Common myeloid progenitor, CD34-positive (primary cell): ENCODE data around the gene LNX2.
"Not testable (repeated sequence)": the region's sequence is repeated elsewhere in the genome, so short reads cannot be mapped to it uniquely, and the experiment has no call there.

ENCODE experiments used
- CTCF ChIA-PET: fragments of 350-600 bp; sonication (Branson Sonifier 250); formaldehyde crosslinking; loops from one replicate; lab custom pipeline; 2021; ENCODE audit warnings: antibody characterized with exemption; lab: Charles Lee
- POLR2A ChIA-PET: fragments of 350-600 bp; sonication (Branson Sonifier 250); formaldehyde crosslinking; loops from one replicate; lab custom pipeline; 2021; ENCODE audit warnings: antibody characterized with exemption; lab: Charles Lee
- DNase-seq, 3 donors: peaks; one replicate each; pipeline versions ENCODE4 v3.0.0 to v3.0.0-alpha.2; 2013
- H3K27ac ChIP-seq, 2 experiments: 1 replicate in 1 of 2; 2 replicates in 1 of 2; pipeline ENCODE4 v1.7.0; 2013; ENCODE audit warnings: inconsistent platforms in 2 of 2, low read length in 2 of 2, mild to moderate bottlenecking in 2 of 2, low read depth in 1 of 2, moderate library complexity in 1 of 2; ENCODE audit not compliant: severe bottlenecking in 2 of 2, insufficient read depth in 1 of 2, poor library complexity in 1 of 2
- H3K27me3 ChIP-seq, 5 experiments: replicated peaks in 2 of 5; 1 replicate in 3 of 5; 2 replicates in 2 of 5; pipeline versions ENCODE4 v1.6.1 to v1.7.0; 2013; ENCODE audit warnings: low read length in 4 of 5, mild to moderate bottlenecking in 2 of 5, moderate library complexity in 2 of 5, inconsistent platforms in 1 of 5; ENCODE audit not compliant: insufficient read depth in 5 of 5, control insufficient read depth in 4 of 5
- H3K36me3 ChIP-seq, 4 experiments: 1 replicate in 2 of 4; 2 replicates in 2 of 4; pipeline versions ENCODE4 v1.6.1 to v1.7.0; 2013; ENCODE audit warnings: low read length in 3 of 4, control low read depth in 1 of 4, mild to moderate bottlenecking in 1 of 4; ENCODE audit not compliant: control insufficient read depth in 4 of 4, insufficient read depth in 4 of 4
- H3K4me1 ChIP-seq, 4 experiments: 1 replicate in 3 of 4; 2 replicates in 1 of 4; pipeline versions ENCODE4 v1.6.1 to v1.7.1; 2013; ENCODE audit warnings: low read length in 3 of 4, mild to moderate bottlenecking in 3 of 4, control low read depth in 1 of 4, inconsistent platforms in 1 of 4, moderate library complexity in 1 of 4; ENCODE audit not compliant: control insufficient read depth in 4 of 4, insufficient read depth in 4 of 4; ENCODE audit errors: control extremely low read depth in 1 of 4
- H3K4me3 ChIP-seq, 7 experiments: 1 replicate in 4 of 7; 2 replicates in 3 of 7; pipeline versions ENCODE4 v1.5.1 to v1.7.0; 2013; ENCODE audit warnings: mild to moderate bottlenecking in 7 of 7, low read length in 6 of 7, moderate library complexity in 6 of 7, inconsistent platforms in 2 of 7, low read depth in 2 of 7, control low read depth in 1 of 7; ENCODE audit not compliant: insufficient read depth in 4 of 7, control insufficient read depth in 1 of 7; ENCODE audit errors: extremely low read depth in 1 of 7
- H3K9me3 ChIP-seq, 5 experiments: 1 replicate in 4 of 5; 2 replicates in 1 of 5; pipeline versions ENCODE4 v1.6.1 to v1.7.1; 2013; ENCODE audit warnings: low read length in 4 of 5, mild to moderate bottlenecking in 2 of 5, inconsistent platforms in 1 of 5, low read depth in 1 of 5, moderate library complexity in 1 of 5; ENCODE audit not compliant: control insufficient read depth in 4 of 5, insufficient read depth in 2 of 5; ENCODE audit errors: control extremely low read depth in 1 of 5
- whole genome bisulfite sequencing: methylation state at CpG from one replicate; pipeline ENCODE4 v1.1.5; 2013; ENCODE audit not compliant: insufficient coverage; 5-methylcytosine and 5-hydroxymethylcytosine counted together

LNX2 gene

DNA sequence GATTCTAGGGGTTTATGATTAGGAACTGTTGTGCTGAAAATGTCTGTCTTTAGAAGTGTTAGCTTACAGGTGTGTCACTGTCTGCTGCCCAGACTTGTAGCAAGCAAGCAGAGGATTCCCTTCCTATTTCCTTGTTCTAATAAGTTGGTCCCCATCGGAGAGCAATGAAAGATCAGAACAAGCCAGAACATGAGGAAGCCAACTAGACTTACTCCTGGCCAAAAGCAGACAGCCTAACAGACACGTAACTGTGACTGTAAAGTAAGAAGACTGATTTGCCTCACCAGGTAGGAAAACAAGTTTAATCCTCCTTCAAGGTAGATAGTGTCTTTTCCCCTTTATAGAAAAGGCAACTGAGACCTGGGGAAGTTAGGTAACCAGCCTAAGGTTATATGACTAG, 13.9 kb upstream of the LNX2 start:
- 100% methylated on average over 1 of the region's 2 CpGs for WGBS
- POLR2A ChIA-PET: no interaction called here
- peaks cover 2 to 22% (median 5%) of the 10 kb centered on the region in 4 experiments for H3K4me1 ChIP-seq
- peaks cover 5 to 35% (median 7%) of the 10 kb centered on the region in 4 experiments for H3K36me3 ChIP-seq
- no peaks in the 10 kb centered on the region for H3K27me3 ChIP-seq
- no peak for DNase-seq
- no peak overlapping the region for H3K4me3 ChIP-seq
- no peak overlapping the region for H3K27ac ChIP-seq
- H3K9me3 ChIP-seq: no peaks in the 10 kb centered on the region
- CTCF ChIA-PET: interaction anchor here (1.0 to 2.5 kb wide), 3 partner anchors 10 to 16 kb away, joined by 3 to 5 read pairs (median 5); partner anchors contain the start of gene POLR1D

DNA sequence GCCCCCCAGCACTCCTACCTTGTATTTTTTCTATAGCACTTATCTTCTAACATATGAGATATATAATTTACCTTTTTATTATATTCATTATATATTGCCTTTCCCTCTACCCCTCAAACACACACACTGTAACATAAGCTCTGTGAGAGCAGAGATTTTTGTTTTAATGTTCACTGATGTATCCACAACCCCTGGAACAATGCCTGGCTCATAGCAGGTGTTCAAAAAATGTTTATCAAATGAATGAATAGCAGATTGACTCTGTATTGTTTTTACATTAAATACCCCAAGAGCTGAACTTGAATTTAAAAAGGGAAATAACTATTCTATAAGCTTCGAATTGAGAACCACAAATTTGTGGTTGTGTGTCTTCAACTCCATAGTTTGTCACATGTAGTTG, 12.3 kb upstream of the LNX2 start:
- no peaks in the 10 kb centered on the region for H3K27me3 ChIP-seq
- CTCF ChIA-PET: interaction anchor here (1.9 kb wide), 1 partner anchor 10 kb away, joined by 6 read pairs; no protein-coding TSS in a partner anchor
- no peak overlapping the region for H3K4me3 ChIP-seq
- no peaks in the 10 kb centered on the region for H3K9me3 ChIP-seq
- POLR2A ChIA-PET: interaction anchor here (0.7 kb wide), 1 partner anchor 107 kb away, joined by 3 read pairs; no protein-coding TSS in a partner anchor
- peaks cover 5 to 48% (median 7%) of the 10 kb centered on the region in 4 experiments for H3K36me3 ChIP-seq
- WGBS: 91% methylated on average over 1 of the region's 1 CpG
- H3K27ac ChIP-seq: no peak overlapping the region
- no peak for DNase-seq
- peaks cover 2 to 22% (median 5%) of the 10 kb centered on the region in 4 experiments for H3K4me1 ChIP-seq

DNA sequence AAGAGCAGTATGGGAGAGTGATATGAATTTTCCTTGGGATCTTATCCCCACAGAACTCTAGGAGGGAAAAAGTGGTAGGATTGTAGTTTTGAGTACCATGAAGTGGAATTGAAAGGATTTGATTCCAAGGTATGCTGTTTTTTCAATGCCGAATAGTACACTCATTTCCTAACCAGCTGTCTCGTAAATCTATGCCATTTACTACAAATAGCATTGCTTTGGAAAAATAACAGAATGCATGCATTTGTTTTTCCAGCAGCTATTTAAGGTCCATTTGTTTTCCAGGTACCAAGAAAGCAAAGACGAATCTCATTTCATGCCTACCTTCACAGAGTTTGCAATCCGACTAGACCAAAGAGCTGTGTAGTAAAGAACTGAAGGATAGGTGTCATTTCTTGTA, 11.9 kb upstream of the LNX2 start:
- H3K36me3 ChIP-seq: peaks cover 5 to 47% (median 7%) of the 10 kb centered on the region in 4 experiments
- no peaks in the 10 kb centered on the region for H3K9me3 ChIP-seq
- H3K4me3 ChIP-seq: no peak overlapping the region
- peaks cover 2 to 19% (median 4%) of the 10 kb centered on the region in 4 experiments for H3K4me1 ChIP-seq
- POLR2A ChIA-PET: interaction anchor here (0.7 kb wide), 1 partner anchor 106 kb away, joined by 3 read pairs; no protein-coding TSS in a partner anchor
- H3K27me3 ChIP-seq: no peaks in the 10 kb centered on the region
- H3K27ac ChIP-seq: no peak overlapping the region
- CTCF ChIA-PET: interaction anchor here (1.9 kb wide), 1 partner anchor 10 kb away, joined by 6 read pairs; no protein-coding TSS in a partner anchor
- no peak for DNase-seq
- WGBS: 100% methylated on average over 1 of the region's 4 CpGs

DNA sequence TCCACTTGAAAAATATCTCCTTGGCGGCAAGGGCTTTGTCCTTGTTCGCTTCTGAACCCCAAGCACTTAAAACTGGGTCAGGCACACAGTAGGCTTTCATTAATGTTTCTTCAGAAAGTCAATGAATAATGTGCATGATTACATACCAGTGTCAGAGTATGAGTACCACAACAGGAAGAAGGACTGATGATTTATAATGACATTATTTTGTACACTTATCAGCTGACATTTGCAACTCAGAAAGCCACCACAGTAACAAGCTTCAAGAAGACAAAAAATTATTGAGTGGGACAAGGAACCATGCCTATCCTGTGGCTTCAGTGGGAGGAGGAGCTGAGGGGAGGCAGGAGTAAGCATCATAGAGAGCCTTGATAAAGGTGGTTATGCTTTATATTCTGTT, 11.3 kb upstream of the LNX2 start:
- POLR2A ChIA-PET: no interaction called here
- H3K27ac ChIP-seq: no peak overlapping the region
- WGBS: 100% methylated on average over 1 of the region's 2 CpGs
- peak in 2 of 3 donors; percentile 26 to 42 for DNase-seq
- no peaks in the 10 kb centered on the region for H3K27me3 ChIP-seq
- no peaks in the 10 kb centered on the region for H3K9me3 ChIP-seq
- H3K4me1 ChIP-seq: peaks cover 0 to 14% (median 2%) of the 10 kb centered on the region in 4 experiments
- peaks cover 5 to 49% (median 7%) of the 10 kb centered on the region in 4 experiments for H3K36me3 ChIP-seq
- CTCF ChIA-PET: interaction anchor here (1.1 kb wide), 1 partner anchor 14 kb away, joined by 3 read pairs; no protein-coding TSS in a partner anchor
- no peak overlapping the region for H3K4me3 ChIP-seq

DNA sequence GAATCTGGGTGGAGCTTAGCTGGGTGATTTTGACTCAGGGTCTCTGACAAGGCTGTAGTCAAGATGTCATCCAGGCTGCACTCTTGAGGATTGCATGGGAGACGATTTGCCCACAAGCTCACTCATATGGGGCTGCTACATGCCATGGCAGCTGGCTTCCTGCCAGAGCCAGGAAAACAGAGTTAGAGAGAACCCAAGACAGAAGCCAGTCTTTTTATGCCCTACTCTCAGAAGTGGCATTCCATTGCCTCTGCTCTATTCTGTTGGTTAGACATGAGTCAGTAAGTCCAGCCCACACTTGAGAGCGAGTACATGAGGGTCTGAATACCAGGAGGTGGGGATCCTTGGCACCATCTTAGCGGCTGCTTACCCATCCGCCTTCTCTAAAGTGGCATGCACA, 10.8 kb upstream of the LNX2 start:
- H3K9me3 ChIP-seq: no peaks in the 10 kb centered on the region
- 100% methylated on average over 1 of the region's 4 CpGs for WGBS
- no peaks in the 10 kb centered on the region for H3K27me3 ChIP-seq
- ChIA-PET CTCF (interaction anchor here (1.1 kb wide), 1 partner anchor 15 kb away, joined by 3 read pairs; no protein-coding TSS in a partner anchor), POLR2A (no interaction called here)
- no peak overlapping the region for H3K4me3 ChIP-seq
- H3K4me1 ChIP-seq: peaks cover 0 to 9% (median 2%) of the 10 kb centered on the region in 4 experiments
- DNase-seq: peak in 1 of 3 donors; percentile 5
- peaks cover 5 to 53% (median 7%) of the 10 kb centered on the region in 4 experiments for H3K36me3 ChIP-seq
- no peak overlapping the region for H3K27ac ChIP-seq

DNA sequence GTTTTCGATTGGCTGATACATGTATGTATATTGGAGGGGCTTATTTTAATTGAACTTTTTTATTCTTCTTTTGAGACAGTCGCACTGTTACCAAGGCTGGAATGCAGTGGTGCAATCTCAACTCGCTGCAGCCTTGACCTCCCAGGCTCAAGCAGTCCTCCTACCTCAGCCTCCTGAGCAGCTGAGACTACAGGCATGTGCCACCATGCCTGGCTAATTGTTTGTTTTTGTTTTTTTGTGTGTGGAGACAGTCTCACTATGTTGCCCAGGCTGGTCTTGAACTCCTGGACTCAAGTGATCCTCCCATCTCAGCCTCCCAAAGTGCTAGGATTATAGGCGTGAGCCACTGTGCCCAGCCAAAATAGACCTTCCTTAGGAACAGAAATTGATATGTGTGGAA, 8.4 kb upstream of the LNX2 start:
- CTCF ChIA-PET: interaction anchor here (1.1 kb wide), 1 partner anchor 96 kb away, joined by 3 read pairs; no protein-coding TSS in a partner anchor
- H3K36me3 ChIP-seq: peaks cover 6 to 61% (median 9%) of the 10 kb centered on the region in 4 experiments

DNA sequence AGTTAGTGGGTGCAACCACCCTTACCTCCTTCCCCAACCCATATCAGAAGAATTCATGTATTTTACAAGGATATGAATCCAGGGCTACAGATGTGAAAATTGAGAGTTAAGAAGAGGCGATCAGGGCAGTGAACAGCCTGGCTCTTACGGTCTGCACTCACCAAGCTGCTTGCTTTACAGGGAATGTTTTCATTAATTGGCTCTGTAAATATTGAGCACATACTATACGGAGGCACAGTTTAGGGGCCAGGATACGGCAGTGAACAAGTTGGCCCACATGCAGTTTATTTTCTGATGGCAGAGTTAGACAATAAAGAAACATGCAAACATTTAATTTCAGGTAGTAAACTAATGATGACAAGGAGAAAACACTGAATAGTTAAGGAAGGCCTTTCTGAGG, 7.8 kb upstream of the LNX2 start:
- CTCF ChIA-PET: no interaction called here
- POLR2A ChIA-PET: no interaction called here
- Histone ChIP-seq H3K4me1 (peaks cover 0 to 10% (median 4%) of the 10 kb centered on the region in 4 experiments), H3K9me3 (no peaks in the 10 kb centered on the region), H3K27me3 (no peaks in the 10 kb centered on the region), H3K36me3 (peaks cover 6 to 62% (median 11%) of the 10 kb centered on the region in 4 experiments), H3K4me3 (no peak overlapping the region), H3K27ac (no peak overlapping the region)
- no peak for DNase-seq
- 100% methylated on average over 3 of the region's 4 CpGs for WGBS

More for the DNA sequence above, 8.4 kb upstream of the LNX2 start:
- H3K9me3 ChIP-seq, POLR2A ChIA-PET, H3K4me3 ChIP-seq, H3K27ac ChIP-seq, H3K27me3 ChIP-seq, H3K4me1 ChIP-seq, DNase-seq: not testable (repeated sequence)
- 100% methylated on average over 2 of the region's 4 CpGs for WGBS
